Adipose tissue (tissue), 3 donors: ENCODE measurements around the gene PIK3CA. TPM values are rescaled to one million over a fixed set of nuclear protein-coding genes. Genes with fewer than 3 reads are reported as not detected.

Experiments used
- H3K27ac ChIP-seq: one replicate; pipeline ENCODE4 v1.5.1; 2013; ENCODE audit warnings: low read depth, low read length
- WGBS, 3 donors: extraction: QIAGEN DNeasy Blood & Tissue Kit; methylation state at CpG; one replicate each; pipeline ENCODE4 v1.1.7; 2013; 5-methylcytosine and 5-hydroxymethylcytosine counted together
- polyA plus RNA-seq, 3 donors: library from polyadenylated mRNA; stranded (reverse); fragments of 200-250 nt; gene quantifications; one replicate each; pipeline ENCODE4 v1.2.3, GENCODE V29; 2013
- donor health status: healthy with polysubstance abuse.
- donor health status: Bipolar disorder and iron deficiency.
- donor health status: healthy.

PIK3CA gene
- polyA plus RNA-seq, 3 donors, result 4.8 to 24.1 (median 17.0) TPM

DNA sequence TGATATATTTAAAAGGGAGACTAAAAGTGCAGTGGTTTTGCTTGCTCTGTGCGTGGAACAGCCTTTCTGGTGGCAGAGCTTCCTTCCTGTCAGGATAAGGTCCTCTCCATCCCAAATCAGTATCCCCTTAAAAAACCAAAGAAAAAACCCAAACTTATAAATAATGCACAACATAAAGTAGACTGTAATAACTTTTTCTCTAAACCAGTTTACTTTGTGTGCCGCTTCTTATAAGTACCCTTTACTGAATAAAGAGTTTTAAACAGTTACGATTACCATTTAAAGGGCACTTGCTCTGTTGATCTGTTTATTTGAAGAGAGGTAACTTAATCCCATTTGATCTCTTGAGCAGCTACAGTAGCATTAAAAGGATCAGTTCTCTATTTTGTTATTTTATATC, 2.5 kb downstream of the PIK3CA start:
- 69 to 84% (median 73%) methylated on average over 3 of the region's 3 CpGs for WGBS, 3 donors
- no peak overlapping the region for H3K27ac ChIP-seq

DNA sequence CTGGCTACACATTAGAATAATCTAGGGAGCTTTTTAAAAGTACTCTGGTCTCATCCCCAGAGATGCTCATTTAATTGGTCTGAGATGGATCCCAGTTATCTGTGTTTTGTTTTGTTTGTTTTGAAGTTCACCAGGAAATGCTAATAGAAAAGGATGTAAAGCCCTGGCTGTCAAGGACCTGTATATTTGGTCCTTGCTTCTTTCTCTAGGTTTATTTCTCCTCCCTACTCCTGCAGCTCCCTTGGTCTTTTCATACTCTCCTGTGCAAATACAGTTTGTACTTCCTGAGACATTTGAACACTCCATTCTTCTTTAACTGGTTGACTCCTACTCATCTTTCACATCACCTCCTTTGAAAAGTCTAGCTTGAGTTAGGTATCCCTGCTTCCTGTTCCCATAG, 3.3 kb downstream of the PIK3CA start:
- H3K27ac ChIP-seq, result no peak overlapping the region

DNA sequence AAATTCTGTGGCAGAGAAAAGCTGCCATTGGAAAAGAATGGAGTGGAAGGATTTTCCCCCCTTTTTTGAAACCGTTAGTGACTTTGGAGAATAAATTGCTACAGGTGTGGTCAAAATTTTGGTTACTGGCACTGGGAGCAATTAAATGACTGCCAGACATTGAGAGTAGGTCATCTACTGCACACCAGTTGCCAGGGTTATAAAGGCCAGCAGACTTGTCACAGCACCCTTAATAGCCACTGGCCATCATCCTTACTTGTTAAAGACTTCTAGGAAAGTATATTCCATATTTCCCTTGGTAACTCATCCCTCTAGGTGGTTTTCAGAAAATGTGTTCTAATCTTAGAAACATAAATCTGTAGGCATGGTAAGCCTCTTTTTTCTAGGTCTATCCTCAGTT, 8.0 kb downstream of the PIK3CA start:
- H3K27ac ChIP-seq, result no peak overlapping the region
- 46 to 79% (median 78%) methylated on average over 1 of the region's 1 CpG for WGBS, 3 donors

DNA sequence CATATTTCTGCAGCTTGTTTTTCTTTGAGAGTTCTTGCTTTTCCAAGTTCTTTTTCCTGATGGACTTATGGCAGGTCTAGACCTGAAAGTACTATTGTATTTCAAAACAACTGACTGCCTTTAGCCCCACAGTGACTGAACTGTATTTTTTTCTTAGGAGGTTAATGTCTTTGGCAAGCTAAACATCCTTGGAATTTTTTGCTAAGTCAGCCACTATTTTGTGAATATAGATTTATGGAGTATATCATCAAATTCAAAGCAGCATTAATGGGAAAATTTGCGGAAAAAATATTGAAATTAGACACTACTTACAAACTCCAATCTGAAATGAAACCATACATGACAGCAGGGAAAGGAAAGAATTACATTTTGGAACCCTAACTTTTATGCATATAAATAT, 8.6 kb downstream of the PIK3CA start:
- 74 to 86% (median 80%) methylated on average over 1 of the region's 1 CpG for WGBS, 3 donors
- H3K27ac ChIP-seq, result no peak overlapping the region

DNA sequence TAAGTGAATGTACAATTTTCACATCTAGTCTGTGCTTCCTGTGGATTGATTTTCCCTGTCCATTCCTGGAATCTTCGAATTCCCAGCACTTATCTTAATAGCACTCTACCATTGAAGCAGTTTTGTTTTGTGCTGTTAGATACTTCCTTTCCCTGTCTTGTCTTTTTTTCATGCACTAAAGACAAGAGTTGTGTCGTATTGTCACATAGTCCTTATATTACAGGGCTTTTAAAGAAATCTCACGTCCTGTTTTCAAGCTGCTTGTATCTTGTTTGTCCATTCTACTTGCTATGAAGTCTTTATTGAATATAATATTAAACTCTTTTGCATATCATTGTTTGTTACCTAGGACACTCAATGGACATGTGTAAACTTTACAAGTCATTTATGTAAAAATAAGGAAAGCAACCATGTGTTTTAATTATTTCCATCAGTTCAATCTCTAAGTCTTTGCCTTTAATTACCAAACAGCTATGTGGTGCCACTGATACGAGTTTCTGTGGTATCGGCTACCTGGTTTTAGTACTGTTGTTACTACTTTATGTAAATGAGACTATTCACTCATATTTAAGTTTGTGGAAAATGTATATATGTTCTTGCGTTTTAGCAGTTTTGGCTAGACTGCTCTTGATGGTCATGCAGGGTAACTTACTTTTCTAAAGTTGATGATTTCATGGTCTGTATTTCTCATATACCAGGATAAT, 10.3 kb downstream of the PIK3CA start:
- WGBS, 3 donors, result 81 to 84% (median 83%) methylated on average over 6 of the region's 6 CpGs
- H3K27ac ChIP-seq, result no peak overlapping the region

DNA sequence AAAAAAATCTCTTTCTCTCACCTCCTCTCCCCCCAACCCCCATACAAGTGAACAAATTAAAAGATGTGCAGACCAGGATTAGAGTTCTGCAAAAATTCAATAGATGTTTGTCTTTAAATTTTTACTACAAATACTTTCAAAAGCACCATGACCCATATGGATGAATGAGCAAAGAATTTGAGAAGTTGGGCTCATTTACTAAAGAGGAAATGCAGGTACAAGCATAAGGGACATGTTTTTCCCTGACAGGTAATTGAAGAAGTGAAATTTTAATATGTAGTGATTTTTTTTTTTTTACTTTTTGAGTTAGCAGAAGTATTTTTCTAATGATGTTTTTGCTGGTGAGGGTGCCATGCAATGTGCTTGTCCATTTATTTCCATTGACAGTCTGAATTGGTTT, 15.3 kb downstream of the PIK3CA start:
- H3K27ac ChIP-seq, result no peak overlapping the region

DNA sequence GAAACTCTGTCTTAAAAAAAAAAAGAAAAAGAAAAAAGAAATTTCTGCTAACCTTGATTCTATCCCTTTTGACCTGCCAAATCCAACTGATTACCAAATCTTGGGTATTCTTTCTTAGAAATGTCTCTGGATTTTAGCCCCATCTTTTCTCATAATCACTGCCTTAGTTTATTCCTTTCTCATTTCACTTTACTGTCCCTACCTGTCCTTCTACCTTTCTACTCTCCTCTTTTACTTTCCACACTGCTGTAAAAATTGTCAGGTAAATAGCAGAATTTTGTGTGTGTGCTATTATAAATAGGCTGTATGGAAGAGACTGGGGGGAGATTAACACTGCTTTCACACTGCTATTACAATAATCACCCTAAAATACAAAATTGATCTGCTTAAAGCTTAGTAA, 16.7 kb downstream of the PIK3CA start:
- H3K27ac ChIP-seq, result no peak overlapping the region

DNA sequence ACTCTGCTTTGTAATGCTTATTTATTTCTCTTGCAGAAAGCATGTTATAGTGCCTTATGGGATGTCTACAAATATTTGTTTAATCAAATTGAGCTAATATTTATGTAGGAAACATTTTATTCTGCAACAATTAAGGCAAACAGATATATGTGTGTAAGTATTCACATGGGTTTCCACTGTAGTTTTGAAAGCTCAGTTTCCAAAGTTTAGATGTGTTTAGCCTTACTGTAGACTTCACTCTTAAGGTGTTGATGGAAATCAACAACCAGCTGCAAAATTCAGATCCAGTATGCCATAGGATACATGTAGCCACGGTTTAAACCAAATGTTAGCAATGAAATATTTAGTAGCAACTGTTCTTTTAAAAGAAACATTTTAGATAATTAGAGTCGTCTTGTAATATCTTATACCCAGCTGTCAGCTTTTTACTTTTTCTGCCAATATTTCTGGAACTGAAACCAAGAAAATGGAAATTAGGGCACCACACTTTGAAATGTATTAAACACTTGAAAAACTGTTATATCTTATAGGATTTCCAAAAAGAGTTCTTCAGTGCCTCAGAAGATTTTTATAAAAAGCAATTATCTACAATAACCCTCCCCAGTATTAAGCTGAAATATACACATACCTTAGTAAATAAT, 18.5 kb downstream of the PIK3CA start:
- 43 to 53% (median 52%) methylated on average over 2 of the region's 2 CpGs for WGBS, 3 donors
- H3K27ac ChIP-seq, result no peak overlapping the region

DNA sequence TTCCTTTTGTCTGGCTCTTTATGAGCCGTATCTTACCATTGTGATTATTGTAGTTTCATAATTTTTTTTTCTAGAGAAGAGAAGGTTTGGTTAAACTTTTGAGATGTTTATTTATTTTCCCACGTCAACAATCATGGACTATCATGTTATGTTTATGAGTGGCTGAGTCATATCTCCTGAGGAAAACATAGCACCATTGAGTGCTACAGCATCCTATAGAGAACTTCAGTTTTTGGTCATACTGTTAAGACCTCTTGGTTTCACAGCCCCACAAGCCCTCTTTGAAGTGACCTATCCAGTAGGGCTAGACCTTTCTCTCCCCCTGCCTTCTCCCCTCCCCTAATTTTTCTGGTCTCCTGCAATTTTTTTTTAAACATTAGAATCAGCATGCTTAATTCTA, 20.8 kb downstream of the PIK3CA start:
- H3K27ac ChIP-seq, result no peak overlapping the region
- 92 to 99% (median 94%) methylated on average over 2 of the region's 2 CpGs for WGBS, 3 donors

DNA sequence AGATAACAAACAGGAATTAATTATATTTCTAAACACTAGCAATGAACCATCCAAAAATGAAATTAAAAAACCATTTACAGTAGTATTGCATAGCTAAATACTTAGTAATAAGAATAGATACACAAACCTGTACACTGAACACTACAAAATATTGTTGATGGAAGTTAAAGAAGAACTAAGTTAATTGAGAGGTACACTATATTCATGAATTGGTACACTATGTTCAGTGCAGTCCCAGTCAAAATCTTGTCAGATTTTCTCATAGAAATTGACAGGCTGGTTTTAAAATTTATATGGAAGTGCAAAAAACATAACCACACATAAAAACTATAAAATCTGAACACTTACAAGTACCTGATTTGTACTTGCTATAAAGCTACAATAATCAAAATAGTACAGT, 24.4 kb downstream of the PIK3CA start:
- no peak overlapping the region for H3K27ac ChIP-seq

DNA sequence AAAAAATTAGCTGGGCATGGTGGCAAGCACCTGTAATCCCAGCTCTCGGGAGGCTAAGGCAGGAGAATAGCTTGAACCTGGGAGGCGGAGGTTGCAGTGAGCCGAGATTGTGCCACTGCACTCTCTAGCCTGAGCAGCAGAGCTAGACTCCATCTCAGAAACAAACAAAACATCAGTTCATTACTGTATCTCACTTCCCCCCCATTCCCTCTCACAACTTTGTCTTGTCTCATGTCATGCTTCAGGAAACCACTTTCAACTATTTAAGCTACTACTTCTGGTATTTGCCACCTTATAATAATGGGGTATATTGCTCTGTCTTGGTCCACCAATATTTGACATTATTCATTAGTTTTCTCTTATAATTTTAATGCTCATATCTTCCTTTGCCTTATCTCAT, 26.2 kb downstream of the PIK3CA start:
- WGBS, 3 donors, result 95 to 99% (median 97%) methylated on average over 3 of the region's 3 CpGs
- no peak overlapping the region for H3K27ac ChIP-seq

DNA sequence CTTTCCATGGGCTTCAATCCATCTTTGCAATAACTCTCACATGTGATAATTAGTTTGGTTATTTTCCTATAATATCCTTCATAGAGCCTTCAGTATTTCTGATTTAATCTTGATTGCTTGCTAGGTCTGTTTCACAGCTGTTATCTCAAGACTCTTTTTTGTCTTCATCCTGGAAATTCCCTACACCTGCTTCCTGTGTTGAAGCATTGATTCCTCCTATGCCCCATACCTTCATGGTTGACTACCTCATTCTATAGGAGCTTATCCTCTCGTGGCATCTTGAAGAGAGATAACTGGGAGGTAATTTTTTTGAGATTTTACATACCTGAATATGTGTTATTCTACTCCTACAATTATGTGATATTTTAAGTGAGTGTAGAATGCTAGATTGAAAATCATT, 26.7 kb downstream of the PIK3CA start:
- 57 to 70% (median 58%) methylated on average over 1 of the region's 1 CpG for WGBS, 3 donors
- no peak overlapping the region for H3K27ac ChIP-seq

DNA sequence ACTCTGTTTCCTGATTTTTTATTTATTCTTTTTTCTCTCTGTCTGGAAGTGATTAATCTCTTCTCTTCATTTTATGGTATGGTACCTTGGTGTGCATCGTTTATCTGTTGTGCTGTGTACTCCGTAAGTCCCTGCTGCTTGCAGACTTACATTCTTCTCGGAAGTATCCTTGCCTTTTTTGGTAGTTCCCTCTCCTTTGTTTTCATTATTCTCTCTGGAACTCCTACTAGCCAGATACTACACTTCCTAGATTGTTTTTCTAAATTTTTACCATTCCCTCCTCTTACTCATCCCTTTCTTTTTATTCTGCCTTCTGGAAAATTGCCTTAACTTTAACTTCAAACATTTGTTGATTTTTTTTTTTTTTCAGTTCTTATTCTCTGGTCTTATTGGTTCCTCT, 27.2 kb downstream of the PIK3CA start:
- WGBS, 3 donors, result 62 to 84% (median 70%) methylated on average over 3 of the region's 3 CpGs
- no peak overlapping the region for H3K27ac ChIP-seq

DNA sequence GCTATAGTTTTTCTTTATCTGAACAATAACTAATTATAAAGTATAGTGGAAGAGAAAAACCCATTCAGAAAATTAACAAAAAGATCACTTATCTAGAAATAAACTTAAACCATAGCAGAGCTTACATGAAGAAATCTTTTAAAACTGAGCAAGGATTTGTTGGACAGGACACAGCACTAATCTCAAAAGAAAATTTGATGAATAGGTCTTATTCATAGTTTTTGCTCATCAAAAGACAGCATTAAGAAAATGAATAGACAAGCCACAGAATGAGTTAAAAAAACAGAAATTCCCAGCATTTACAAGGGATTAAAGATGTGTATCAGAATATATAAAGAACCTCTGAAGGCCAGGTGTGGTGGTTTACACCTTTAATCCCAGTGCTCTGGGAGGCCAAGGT, 29.5 kb downstream of the PIK3CA start:
- H3K27ac ChIP-seq, result no peak overlapping the region

DNA sequence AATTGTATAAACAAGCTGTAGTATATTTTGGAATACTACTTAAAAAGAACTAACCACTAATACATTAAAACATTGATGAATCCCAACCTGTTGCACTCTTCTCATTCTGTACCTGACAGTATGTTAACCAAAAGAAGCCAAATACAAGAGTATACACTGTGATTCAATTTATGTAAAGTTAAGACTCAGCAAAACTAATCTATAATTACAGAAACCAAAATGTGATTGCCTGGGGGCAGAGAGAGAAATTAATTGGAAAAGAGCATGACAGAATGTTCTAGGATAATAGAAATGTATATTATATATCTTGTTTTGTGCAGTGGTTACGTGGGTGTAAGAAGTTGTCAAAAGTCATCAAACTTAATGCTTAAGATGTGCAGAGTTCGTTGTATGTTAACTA, 31.1 kb downstream of the PIK3CA start:
- H3K27ac ChIP-seq, result no peak overlapping the region
- WGBS, 3 donors, result 46 to 88% (median 75%) methylated on average over 2 of the region's 2 CpGs

DNA sequence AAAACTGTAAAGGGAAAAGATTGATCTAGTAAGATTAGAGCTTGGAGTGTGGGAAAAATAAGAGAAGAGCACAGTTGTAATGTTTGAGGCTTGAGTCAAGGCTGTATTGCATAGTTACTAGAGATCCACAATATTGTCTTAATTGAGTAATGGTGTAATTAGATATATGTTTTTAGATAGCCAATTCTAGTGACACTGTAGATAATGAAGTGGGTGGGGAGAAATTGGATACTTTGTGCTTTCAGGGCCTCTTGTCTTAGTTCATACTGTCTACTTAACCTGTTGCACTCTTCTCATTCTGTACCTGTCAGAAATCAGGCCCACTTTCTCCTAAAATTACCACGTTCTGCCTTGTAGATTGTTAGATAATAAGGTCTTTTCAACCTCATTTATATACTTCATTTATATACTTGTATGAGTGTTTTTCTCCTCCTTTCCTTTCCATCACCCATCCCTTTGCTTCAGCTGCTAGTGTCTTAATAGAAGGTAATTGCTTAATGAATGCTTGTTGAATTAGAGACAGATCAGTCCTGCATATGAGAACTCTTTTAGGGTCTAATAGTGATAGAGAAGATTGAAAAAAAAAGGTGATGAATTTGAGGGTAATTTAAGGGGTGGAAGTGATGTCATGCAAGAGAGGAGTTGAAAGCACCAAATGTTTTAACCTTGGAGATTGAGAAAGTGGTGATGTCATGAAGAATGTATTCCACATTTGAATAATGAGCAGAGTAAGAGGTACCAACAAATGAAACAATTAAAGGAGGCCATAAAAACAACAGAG, 32.0 kb downstream of the PIK3CA start:
- H3K27ac ChIP-seq, result no peak overlapping the region
- 31 to 83% (median 79%) methylated on average over 1 of the region's 1 CpG for WGBS, 3 donors

DNA sequence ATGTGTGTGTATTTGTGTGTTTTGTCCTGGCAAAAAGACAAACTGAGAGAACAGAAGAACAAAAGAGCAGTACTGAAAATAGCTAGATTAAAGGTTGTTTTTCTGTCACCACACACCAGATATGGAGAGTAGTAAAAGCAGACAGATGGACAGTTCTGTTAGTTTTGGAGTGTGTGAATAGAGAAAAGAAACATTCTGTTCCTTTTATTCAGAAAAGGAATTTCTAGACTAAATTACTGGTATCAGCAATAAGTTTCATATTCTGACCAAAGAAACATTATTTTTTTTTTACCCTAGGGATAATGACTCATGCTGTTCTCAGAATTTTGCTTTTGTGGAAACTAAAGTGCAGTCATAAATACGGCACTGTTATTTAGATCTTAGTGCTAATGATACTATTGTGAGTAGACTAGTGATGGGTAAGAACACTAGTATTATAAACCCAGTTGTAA, 32.9 kb downstream of the PIK3CA start:
- no peak overlapping the region for H3K27ac ChIP-seq
- 20 to 60% (median 21%) methylated on average over 1 of the region's 1 CpG for WGBS, 3 donors

DNA sequence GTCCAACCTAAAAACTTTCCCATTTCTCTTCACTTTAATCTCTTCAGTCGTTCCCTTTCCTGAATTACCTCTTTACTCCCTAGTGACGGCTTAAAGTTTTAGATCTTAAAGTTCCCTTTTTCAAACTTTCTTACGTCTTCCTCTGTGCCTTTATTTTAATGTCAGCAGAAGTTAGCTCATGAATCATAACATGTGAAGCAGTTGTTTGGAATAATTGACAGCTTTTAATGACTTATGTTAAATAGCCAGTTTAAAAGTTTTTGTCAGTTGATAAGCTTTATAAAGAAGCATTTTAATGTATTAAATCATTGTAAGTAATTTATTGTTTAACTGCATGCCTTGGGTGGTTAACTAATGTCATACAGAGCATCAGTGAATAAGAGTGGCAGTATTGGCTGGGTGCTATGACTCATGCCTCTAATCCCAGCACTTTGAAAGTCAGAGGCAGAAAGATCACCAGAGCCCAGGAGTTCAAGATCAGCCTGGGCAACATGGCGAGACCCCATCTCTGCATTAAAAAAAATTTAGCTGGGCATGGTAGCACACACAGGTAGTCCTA, 33.9 kb downstream of the PIK3CA start:
- 48 to 80% (median 49%) methylated on average over 4 of the region's 4 CpGs for WGBS, 3 donors
- no peak overlapping the region for H3K27ac ChIP-seq

DNA sequence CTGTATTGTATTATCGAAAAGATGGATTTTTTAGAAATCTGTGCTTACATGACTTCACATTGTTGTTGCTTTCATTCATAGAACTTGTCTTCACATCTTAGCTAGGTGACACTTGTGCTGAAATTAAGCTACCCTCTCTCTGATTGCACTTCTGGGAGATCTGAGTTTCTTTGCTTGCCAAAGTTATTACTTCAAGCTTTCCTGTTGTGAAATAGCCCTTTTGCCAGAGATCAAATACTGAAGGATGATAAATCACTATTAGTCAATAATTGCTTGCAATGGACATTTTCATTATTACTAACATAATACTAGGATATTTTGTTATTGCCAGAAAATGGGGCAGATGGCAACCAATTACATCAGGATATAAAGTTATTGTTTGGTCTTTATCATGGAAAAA, 34.7 kb downstream of the PIK3CA start:
- WGBS, 3 donors, result 68 to 100% (median 87%) methylated on average over 1 of the region's 1 CpG
- no peak overlapping the region for H3K27ac ChIP-seq

DNA sequence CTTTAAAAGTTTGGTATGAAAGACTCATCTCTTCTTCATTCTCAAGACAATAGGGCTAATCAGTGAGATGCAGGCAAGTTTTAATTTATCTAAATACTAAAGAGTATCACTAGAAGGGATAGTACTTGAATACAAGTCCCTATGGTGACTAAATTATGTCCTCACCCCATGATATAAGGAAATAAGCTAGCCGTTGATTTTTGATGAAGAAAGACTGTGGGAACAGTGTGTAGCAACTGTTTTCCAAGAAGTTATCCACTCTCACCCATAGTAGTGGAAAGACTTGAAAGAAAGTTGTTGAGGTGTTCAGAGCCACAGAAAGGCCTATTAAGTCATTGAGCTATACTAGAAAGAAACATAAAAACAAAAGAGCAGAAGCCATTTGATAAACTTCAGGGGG, 36.7 kb downstream of the PIK3CA start:
- H3K27ac ChIP-seq, result no peak overlapping the region
- WGBS, 3 donors, result 27 to 76% (median 41%) methylated on average over 1 of the region's 1 CpG
